ENCODE data around the gene INSIG1.

Gene INSIG1

GRCh38 chr7:155281398-155281969 lies 16.2 kb upstream of the INSIG1 start:
- H3K4me3 ChIP-seq (ENCODE audit: control insufficient read depth, low read depth, low read length): no peak overlapping the region
- DNase-seq (ENCODE audit: low read depth): no peak
- no peak for TF ChIP-seq CTCF (IDR thresholded peaks at IDR 0.05; ENCODE audit: control insufficient read depth, insufficient read depth, low read depth, low read length, missing control alignments)

- TF ChIP-seq CTCF (IDR thresholded peaks at IDR 0.05; ENCODE audit: control insufficient read depth, insufficient read depth, low read depth, low read length, missing control alignments): no peak
Measured at GRCh38 chr7:155282671-155283070, 15.0 kb upstream of the INSIG1 start.

GRCh38 chr7:155283565-155284194 lies 14.0 kb upstream of the INSIG1 start:
- H3K4me3 ChIP-seq (ENCODE audit: control insufficient read depth, low read depth, low read length): no peak overlapping the region
- no peak for TF ChIP-seq CTCF (IDR thresholded peaks at IDR 0.05; ENCODE audit: control insufficient read depth, insufficient read depth, low read depth, low read length, missing control alignments)
- DNase-seq (ENCODE audit: low read depth): no peak

More at GRCh38 chr7:155282671-155283070, 15.0 kb upstream of the INSIG1 start:
- no peak overlapping the region for H3K4me3 ChIP-seq (ENCODE audit: control insufficient read depth, low read depth, low read length)
- DNase-seq (ENCODE audit: low read depth): no peak

GRCh38 chr7:155284496-155285274 lies 13.0 kb upstream of the INSIG1 start:
- H3K4me3 ChIP-seq (ENCODE audit: control insufficient read depth, low read depth, low read length): no peak overlapping the region
- DNase-seq (ENCODE audit: low read depth): no peak
- no peak for TF ChIP-seq CTCF (IDR thresholded peaks at IDR 0.05; ENCODE audit: control insufficient read depth, insufficient read depth, low read depth, low read length, missing control alignments)

GRCh38 chr7:155285423-155285822 lies 12.3 kb upstream of the INSIG1 start:
- no peak overlapping the region for H3K4me3 ChIP-seq (ENCODE audit: control insufficient read depth, low read depth, low read length)
- no peak for TF ChIP-seq CTCF (IDR thresholded peaks at IDR 0.05; ENCODE audit: control insufficient read depth, insufficient read depth, low read depth, low read length, missing control alignments)
- DNase-seq (ENCODE audit: low read depth): no peak

DNA sequence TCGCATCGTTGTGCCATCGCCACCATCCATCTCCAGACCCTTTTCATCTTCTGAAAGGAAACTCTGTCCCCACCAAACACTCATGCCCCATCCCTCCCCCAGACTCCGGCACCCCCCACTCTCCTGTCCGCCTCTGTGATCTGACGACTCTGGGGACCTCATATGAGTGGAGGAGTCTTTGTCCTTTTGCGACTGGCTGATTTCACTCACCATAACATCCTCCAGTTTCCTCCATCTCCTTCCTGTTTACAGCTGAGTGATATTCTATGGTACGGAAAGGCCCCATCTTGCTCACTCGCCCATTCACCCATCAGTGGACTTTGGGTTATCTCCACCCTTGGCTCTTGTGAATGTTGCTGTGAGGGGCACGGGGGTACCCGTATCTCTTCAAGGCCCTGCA lies 11.8 kb upstream of the INSIG1 start:
- DNase-seq (ENCODE audit: low read depth): no peak
- TF ChIP-seq CTCF (IDR thresholded peaks at IDR 0.05; ENCODE audit: control insufficient read depth, insufficient read depth, low read depth, low read length, missing control alignments): no peak
- H3K4me3 ChIP-seq (ENCODE audit: control insufficient read depth, low read depth, low read length): no peak overlapping the region
